Activated CD8-positive, alpha-beta memory T cell treated with anti-CD3 and anti-CD28 coated beads, Interleukin-2, amount 50 U/mL, for 48 hours (primary cell): Measurements from ENCODE around the gene CHDH.

Source experiments
- DNase-seq: peaks from one replicate; pipeline ENCODE4 v3.0.0-alpha.2; 2020

Gene CHDH

DNA sequence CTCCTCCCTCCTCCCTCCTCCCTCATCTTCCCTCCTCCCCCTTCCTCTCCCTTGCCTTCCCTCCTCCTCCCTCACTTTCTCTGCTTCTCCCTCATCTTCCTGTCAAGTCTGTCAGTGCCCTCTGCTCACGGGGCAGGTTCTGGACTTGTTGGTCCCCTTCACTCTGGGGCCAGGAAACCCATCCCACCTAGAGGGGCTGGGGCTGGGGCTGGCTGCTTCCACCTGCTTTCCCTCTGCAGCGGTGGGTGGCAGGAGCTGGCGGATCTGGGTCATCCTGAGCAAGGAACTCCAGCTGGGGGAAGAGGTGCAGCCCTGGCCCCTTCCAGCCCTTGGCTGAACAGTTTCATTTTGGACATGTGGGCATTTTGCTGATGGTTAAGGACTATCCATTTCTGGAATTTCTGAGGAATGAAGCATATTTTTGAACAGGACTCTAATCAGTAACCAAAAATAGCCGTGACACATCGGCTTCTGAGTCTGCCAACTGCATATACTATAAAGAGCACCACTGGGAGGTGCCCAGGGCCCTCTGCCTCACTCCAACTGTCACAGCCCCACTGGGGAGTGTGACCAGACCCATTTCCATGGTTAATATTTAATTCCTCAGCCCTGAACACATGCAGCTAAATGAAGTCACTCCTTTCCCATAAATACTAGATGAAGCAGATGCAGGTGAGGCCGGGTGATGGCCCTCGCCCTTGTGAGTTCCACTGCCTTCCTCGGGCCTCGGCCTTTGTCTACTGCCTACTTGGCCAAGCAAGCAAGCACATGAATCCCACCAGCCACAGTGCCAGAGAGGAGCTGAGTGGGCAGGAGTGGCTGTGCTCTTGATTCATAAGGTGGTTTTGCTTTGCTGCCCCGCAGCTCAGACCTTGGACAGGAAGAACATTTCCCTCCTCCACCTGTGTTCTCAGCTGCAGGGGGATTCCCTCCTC is 39.8 kb downstream of the CHDH start:
- no peak for DNase-seq

DNA sequence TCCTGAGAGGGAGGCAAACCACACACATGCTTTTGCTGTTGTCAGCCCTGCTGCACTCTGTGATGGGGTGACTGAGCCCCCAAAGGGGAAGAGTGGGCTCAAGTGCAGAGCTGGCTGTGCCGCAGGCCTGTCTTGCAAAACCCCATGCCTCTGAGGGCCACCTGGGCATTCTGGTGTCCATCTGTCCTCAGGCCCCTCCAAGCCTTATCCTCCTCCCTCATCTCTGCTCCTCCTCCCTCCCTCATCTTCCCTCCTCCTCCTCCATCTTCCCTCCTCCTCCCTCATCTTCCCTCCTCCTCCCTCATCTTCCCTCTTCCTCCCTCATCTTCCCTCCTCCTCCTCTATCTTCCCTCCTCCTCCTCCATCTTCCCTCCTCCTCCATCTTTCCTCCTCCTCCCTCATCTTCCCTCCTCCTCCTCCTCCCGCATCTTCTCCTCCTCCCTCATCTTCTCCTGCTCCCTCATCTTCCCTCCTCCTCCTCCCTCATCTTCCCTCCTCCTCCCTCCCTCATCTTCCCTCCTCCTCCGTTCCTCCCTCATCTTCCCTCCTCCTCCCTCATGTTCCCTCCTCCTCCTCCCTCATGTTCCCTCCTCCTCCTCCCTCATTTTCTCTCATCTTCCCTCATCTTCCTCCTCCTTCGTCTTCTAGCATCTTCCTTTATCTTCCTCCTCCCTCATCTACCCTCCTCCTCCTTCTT is 40.6 kb downstream of the CHDH start:
- DNase-seq: no peak

DNA sequence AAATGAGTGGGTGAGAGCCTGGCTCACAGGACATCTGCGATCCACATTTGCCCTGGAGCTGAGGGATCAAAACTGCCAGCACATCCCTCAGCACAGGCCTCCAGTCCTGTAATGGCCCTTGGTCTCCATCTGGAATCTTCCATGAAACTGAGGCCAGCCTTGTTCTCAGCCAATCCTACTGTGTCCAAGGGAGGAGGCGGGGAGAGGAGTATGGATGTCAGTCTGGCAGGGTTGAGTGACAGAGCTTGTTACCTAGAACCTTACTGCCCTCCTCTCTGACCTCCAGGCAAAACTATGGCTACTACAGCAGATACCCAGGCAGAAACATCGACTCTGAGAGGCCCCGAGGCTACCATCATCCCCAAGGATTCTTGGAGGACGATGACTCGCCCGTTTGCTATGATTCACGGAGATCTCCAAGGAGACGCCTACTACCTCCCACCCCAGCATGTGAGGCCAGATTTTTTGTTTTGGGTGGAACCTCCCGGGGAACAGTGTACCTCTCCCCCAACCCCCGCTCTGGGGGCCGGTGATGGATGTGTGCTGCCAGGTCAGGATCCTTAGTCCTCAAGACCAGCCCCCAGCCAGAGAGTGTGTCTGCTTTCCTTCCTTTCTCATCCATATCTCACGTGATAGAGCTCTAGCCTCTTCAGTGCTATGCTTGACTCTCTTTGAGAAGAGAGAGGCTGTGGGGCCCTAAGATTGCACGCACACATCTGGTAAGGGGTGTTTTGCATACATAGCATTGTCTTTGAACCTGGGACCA is 41.3 kb downstream of the CHDH start:
- DNase-seq: no peak

DNA sequence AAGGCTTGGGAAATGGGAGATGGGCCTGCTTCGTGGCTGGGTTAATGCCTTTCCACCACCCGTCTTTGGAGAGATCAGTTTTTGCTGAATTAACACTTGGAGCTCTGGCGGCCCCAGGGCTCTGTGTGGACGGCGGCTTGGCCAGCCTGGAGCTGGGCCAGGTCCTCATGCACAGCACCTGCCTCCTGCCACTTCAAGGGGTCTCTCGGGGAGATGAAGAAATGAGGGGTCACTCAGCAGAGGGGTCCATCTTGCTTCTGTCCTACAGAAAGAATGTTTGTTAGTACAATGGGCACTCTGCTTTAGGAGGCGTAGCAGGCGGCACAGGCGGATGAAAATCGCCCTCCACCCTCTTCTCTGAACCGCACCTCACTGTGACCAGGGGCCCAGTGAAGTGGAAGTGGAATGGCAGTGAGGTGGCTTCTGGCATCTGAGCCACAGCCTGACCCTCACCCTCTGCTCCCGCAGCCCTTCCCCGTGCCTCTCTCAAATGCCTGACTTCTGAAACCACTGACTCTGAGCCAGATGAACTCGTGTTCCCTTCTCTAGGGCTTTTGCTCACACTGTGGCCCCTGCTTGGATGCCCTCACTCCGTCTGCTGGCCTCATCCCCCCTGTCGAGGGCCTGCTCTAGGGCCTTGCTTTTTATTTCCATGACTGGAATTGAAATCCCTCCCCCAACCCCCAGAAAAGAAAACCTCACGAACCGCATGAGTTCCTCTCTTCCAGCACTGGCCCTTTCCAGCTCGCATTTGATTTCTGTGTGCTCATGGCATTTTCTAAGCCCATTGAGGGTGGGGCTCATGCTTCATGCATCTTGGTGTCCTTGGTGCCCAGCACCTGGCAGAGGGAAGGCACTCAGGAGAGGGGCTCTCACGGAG is 42.2 kb downstream of the CHDH start:
- no peak for DNase-seq

DNA sequence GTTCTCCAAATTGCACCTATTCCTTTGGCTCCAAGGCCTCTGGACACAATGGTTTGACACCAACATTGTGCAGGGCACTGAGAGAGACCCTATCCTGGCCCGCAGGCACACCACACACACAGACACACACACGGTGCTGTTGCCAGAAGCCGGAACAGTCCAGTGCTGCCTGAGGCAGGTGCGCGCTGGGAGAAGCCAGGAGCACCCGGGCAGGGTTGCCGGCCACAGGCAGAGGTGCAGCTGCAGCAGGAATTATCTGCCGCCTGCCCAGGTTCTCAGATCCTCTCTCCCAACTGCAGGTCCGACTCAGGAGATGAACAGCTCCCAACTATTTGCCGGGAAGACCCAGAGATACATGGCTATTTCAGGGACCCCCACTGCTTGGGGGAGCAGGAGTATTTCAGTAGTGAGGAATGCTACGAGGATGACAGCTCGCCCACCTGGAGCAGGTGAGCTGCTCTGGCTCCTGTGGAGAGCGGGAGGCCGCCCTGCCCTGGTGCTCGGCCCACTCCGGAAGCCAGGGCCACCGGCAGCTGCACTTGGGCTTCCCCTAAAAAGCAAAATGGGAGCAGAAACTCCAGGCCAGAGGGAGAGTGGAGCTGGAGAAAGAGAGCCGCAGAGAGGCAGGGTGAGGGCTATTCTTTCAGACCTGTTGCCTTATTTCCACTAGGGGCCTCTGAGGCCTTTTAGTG is 42.9 kb downstream of the CHDH start:
- no peak for DNase-seq

DNA sequence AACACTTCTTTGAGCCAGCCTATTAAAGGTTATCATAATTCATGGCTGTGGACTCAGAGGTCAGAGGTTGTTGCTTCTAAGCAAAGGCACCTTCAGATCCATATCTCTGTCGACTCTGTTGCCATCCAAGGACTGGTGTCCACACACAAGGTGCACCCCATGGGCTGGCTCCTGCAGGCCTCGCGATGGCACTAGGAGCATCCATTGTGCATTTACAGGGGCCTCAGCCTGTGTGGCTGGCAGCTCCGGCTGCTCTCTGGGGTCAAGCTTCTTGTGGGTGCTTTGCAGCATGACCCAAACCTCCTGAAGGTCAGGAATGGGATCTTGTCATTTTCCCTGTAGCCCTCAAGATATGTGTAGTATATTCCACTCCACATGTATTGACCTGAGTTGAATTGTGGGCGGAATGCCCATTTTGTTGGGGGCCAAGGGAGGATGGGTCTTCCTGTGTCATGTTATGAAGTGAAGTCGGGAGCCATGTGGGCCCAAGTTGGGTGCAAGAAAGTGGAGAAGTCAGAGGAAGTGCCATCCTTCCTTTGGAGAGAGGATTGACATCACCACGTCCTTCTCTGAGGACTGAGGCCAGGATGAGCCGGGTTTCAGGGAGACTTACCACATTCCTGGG is 43.9 kb downstream of the CHDH start:
- DNase-seq: no peak

DNA sequence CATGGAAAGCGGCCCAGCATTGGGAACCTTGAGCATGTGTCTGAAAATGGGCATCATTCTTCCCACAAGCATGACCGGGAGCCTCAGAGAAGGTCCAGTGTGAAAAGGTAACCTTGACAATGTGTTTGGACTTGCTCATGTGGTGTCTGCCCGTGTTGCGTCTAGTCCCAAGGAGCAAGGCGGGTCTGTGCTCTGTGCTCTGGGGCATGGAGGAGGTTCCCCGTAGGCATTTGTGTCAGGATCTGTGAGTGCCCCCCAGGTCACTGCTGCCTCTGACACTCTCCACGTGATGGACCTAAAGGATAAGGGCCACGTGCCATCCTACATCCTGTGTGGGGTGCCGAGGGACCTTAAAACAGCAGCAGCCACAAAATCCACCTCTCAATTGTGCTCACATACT is 44.9 kb downstream of the CHDH start:
- no peak for DNase-seq

DNA sequence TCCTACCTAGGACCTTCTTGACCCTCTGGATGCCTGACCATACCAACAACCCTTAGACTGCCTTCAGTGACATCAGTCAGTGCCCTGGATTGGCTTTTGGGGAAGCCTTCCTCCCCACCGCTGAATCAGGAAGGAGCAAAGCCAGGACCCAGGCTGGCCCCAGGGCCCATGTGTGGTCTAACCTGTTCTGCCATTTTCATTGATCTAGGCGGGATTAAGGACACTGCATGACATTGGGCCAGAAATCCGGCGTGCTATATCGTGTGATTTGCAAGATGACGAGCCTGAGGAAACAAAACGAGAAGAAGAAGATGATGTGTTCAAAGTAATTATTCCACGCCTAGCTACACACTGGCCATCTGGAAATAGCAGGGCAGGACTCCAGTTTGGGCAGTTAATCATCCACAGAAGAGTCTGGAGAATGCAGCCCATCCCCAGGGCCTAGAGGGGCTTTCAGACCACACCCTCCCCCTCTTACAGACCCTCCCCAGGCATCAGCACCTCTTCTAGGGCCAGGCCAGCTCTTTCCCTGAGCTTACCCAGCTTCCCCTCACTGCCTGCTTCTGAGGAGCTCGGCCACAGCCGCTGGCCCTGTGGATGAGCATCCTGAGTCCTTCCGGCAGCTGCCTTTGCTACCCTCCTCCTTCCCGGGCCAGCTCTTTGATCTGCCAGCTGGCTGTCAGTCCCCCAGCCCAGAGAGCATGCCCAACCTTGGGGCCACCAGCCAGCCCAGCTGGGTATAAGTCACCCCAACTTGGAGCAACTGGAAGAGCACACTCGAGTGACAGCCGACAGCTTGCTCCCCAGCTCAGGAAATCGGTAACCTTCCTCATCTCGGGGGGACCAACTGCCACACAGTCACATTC is 45.9 kb downstream of the CHDH start:
- no peak for DNase-seq

DNA sequence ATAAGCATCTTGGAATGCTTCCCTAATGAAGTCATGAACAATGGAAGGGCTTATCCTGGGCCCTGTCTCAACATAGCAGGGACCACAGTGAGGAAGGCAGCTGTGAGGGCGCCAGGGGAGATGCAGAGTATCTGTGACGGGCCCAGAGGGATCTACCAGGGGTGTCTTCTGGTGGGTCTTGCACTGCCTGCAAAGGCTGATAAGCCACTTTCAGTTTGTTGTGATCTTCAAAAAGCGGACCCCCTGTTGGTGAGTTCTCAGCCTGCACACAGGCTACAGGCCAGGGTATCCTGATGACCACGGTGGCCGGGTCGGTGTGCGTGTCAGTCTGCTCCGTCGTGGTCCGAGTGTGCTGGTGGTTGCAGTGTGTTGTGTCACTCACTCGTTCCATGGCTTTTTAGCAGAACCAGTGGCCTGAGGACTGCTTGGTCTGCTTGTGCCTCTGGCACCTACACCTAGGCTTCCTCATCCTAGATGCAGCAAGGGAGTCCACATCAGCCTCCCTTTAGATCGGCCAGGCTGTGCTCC is 46.8 kb downstream of the CHDH start:
- no peak for DNase-seq

DNA sequence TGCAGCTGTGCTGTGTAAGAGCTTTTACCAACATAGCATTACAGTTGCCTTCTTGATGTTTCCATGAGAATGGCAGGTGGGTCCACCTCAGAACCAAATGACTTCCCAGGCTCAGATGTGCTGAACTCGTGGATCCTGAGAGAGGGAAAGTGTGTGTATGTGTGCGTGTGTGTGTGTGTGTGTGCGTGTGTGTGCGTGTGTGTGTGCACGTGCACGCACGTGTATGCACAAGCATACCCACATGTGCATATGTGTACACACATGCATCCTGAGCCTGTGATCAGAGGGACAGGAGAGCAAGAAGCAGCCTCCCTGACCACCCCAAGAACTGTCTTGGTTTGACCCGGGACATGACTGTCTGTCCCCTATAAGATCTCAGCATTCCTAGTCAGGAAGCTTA is 48.1 kb downstream of the CHDH start:
- no peak for DNase-seq

DNA sequence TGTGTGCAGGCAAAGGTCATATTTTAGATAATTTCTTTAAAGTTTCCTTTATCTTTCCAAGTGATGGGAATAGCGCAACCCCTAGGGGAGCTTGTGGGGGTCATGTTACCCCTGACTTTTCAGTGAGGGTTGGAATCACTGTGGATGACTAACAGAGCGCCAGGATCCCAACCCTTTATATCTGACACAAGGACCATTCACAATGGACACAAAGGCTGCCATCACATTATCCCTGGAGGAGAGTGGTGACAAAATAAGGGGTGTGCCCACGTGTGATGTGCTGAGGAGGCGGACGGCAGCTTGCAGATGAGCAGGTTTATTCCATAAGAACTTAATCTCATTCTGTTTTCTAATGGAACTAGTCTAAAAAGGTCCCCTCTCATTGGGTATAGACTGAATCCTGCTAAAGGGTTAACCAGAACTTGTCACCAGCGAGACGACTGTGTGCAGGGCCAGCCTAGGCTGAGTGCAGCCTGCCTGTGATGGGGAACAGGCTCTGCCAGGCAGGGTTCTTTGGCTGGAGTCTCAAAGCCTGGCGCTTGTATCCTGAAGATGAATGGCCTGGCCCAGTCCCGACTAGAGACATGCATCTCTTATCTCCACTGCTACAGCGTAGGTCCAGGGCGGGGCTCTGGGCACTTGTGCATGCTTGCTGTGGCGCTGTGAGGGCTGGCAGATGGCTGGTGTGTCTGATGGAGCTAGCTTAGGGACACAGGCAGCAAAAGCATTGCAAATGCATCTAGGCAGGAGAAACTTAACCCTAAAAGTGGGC is 50.2 kb downstream of the CHDH start:
- no peak for DNase-seq

DNA sequence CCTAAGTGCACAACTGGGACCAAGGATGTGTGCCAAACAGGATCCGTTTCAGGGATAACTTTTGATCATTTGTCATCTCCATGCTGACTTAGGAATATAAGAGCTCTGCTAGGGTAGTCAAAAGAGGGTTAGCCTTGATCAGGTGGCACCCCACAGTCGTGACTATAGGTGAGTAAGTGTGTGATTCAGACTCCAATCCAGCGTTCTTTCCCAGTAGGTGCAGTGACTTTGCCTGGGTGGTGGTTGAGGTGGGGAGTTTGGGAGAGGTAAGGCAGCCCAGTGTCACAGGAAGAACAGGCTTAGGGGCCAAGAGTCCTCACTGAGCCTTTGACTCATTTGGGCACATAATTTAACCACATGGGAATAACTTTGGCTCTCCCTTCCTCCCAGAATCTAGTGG is 51.0 kb downstream of the CHDH start:
- DNase-seq: no peak

DNA sequence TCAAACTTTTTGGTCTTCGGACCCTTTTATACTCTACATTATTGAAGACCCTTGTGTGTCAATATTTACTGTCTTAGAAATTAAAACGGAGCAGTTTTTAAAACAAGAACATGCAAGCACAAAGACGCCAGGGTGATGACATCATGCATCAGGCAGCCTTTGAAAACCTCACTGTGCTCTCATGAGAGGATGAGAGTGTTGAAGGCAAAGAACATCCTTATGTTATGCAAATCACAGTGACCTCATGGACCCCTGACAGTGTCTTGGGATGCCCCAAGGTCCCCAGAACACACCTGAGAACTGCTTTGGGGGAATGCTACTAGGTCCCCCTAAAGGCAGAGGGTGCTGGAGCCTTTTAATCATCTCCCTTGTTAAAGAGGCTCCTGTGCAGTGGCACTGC is 51.6 kb downstream of the CHDH start:
- DNase-seq: no peak

DNA sequence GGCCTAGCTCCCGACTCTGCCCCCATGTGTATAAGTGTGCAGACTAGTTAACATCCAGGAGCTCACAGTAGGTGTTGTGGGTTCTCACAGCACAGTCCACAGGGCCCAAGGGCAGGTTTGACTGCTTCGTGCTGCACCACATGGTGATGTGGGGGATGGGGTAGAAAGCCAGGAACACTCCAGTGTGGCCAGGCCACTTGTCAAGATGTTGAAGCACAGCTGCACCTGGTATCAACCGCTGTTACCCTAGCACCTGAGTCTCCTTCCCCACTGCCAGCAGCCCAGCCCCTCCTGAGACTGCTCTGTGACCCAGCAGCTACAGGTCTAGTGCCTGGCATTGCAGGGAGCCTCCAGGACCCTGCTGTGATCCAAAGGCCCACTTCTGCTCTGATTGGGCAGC is 53.4 kb downstream of the CHDH start:
- DNase-seq: no peak

DNA sequence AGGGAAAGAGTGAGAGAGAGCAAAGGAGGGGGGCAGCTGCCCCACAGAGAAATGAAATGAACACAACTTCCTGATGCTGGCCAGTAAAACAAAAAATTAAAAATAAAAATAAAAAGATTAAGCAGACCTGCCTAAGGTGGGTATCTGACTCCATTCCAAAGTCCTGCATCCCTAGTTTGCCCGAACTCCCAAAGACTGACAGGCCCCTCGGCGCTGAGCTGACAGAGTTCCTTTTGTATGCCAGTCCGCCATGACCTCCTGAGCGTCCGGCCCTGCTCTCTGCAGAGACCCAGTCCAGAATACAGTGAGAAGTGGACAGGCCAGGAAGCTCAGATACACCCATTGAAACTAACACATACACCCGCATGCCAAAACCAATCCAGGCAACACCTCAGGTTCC is 54.9 kb downstream of the CHDH start:
- DNase-seq: no peak

DNA sequence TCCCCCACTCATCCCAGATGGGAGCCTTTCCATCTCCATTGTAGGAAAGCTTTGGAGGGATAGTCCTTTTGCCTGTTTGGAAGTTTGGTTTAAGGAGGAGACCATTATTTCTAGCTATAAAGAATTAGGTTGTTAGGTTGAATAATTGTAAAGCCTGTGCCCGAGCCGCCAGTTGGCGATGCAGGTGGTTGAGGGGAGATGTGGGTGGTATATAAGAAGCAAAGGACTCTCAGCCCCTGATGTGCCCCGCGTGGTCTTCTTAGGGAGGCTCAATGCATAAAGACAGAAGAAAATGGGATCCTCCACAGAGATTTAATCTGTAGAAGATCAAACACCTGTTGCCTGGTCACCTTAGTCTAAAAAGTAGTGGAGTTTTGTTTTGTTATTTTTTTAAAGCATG is 55.7 kb downstream of the CHDH start:
- no peak for DNase-seq

DNA sequence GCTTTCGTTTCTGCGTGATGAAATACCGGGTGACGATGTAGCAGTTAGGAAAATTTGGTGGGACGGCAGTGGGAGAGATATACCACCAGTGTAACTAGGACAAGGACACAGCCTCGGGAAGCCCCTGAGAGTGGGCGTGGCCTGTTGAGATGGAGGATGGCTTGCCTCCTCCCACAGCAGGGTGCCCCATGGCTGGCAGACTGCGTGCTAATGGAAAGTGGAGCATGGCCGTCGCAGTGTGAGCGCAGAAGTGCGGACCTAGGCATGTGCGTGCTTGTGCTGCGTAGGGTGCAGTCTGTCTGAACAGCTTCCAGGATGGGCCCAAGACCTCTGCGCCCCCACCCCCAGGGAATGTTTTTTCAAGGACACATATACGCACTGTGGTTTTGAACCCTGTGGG is 56.8 kb downstream of the CHDH start:
- no peak for DNase-seq

DNA sequence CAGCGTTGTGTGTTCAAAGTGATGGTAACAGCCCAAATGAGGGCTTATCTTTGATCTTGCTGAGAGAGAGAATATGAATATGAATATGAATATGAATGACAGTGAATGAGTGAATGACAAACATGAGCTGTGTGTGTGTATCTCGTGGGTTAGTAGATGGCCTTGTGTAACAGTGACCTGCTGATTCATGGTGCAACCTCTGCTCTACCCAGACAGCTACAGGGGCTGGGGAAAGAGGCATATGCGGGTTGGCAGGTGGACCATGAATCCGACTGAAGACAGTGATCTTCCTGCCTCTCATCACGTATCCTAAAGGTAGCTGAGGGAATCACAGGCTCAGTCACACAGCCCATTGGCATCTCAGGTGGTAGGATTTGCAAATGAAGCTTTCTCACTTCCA is 58.2 kb downstream of the CHDH start:
- no peak for DNase-seq

DNA sequence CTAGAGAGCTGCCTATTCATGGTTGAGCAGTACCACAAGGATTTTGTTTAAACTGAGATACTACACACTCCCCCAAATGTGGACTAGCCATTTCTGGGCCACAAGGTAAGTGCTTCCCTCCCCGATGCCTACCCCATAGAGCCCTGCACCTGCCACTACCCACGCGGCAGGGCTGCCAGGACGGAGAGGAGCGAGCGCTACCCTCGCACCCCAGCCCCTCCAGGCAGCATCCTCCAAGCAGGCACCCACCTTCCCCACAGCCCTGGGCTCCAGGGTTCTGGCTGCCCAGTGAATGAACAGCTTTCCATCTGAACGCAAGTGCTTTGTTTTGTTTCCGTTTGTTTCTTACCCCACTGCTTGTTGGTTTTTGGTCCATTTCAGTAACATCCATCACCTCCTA is 59.2 kb downstream of the CHDH start:
- no peak for DNase-seq
